Measurements from ENCODE around the gene UBAC1.

- TF ChIP-seq CTCF (IDR thresholded peaks at IDR 0.05) (no peak), POLR2A (IDR thresholded peaks at IDR 0.05) (no peak)
Measured at GRCh38 chr9:135989722-135990467, 28.7 kb upstream of the UBAC1 start.
